ENCODE data around the gene GAREM1.
"Not testable (repeated sequence)": the region's sequence is repeated elsewhere in the genome, so short reads cannot be mapped to it uniquely, and the experiment has no call there.

GAREM1 gene

DNA sequence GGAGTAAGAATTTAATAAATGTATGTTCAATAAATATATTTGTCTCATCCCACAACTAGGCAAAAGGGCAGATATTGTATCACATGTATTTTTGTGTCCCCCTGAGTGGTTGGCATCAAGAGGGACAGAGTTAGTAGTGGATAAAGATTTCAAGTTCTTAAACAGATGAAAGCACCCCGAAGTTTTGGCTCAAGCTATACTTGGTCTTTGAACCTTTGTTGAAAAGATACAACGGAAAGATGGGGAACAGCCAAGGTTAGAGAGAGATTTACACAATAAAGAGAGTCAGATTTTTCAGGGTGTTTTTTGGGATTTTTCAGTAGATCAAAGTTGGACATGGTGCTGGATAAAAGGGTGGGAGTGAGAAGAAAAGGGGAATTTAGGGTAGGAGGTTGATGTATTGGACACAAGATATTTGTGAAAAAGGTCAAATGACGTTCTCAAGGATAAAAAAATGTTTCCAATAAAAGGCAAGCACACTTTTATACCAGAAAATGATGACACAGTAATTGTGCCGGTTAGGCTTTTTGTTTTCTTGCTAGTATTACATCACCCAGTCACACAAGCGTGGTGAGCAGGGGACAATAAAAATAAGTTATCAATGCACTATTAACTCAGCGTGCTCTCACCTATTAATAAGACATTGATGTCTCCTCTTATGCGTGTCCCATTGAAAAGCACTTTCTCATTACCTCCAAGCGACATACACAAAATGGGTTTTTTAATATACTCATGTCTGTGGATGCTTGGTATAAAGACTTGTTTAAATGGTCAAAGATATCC is 221.3 kb downstream of the GAREM1 start:
- DNase-seq, result no peak

DNA sequence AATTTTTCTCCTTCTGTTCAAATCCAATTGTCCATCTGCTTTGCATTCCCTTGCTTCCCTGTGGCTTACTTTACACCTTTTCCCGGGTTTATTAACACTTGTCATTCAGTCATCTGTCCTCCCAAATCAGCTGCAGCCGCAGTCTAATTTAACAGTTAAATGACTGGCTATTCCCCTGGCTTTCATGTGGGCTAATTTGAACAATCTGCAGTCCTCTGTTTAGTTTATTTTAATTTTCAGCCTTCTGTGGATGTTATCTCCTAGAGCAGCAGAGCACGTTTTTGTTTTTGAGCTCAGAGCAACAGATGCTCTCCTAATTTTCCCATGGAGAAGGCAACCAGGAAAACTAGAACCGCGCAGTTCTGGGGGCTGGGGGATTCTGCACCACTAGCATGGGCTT is 225.8 kb downstream of the GAREM1 start:
- DNase-seq, result no peak

DNA sequence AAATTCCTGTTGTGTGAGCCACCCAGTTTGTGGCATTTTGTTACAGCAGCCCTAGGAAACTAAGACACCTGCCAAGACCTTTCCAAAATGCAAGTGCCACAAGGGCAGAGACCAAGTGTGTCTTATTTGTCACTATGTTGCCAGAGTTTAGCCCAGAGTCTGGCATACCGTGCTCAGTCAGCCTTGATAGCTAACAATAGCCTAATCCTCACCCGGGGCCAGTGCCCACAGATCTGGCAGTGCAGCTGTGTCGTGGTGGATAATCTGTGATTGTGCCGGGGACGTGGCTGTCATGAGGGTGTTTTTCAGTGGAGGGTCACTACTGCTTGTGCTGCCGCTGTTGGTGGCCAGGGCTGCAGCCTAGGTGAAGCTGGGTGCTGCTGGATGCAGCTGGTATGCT is 227.3 kb downstream of the GAREM1 start:
- DNase-seq, result no peak

DNA sequence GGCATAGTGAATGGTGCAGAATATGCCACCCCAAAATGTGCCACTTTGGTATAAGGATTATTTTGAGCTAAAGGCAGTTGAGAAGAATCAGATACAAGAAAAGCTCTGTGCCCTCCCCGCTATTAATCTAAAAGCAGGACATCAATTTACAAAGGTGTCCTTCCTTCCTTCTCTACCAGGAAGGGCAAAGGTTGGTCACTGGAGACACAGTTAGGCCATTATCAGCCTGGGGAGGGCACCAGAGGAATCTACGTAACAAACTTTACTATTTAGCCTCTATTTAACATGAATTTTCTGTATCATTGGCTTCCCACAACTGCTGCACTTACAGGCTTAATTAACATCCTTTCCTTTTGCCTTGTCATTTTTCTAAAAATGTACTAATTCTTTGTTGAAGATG is 228.3 kb downstream of the GAREM1 start:
- no peak for DNase-seq

DNA sequence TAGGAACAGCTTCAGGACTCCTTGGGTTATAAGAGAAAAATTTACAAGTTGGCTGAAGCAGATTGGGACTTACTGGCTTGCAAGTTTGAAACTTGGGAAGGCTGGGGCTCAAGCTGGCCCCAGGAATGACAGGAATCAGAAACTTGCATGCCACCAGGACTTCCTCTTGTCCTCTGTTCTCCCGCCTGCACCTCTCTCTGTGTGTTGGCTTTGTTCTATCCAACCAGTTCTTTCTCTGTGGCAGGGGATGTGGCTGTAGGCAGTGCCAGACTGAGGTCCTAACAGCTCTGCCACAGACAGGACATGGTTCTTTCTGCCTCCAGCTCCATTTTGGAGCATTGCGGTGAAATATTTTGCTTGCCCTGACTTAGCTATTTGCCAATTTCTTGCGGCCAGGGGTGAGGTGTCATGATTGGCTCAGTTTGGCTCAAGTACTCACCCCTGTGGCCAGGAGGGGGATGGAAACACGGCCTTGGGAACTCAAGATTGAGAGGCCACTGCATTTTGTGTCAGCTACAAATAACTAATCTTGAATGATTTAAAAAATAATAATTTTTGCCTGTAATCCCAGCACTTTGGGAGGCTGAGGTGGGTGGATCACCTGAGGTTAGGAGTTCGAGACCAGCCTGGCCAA is 231.9 kb downstream of the GAREM1 start:
- no peak for DNase-seq

DNA sequence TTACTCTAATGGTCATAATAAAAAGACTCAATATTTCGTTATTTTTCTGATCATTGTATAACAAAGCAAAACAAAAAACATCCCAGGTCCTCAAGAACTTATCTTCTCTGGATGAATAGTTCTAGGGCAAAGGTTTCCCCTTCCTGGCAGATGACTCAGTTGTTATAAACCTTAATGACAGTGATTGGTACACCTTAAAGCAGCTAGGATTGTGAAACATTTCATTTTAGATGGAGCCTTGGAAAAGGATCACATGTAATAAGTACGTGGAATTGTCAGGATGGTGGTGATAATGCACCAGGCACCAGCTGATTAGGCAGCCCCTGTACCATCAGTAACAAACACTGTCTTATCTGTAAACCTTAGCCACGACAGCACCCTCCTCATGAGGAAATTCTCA is 233.6 kb downstream of the GAREM1 start:
- DNase-seq, result no peak

DNA sequence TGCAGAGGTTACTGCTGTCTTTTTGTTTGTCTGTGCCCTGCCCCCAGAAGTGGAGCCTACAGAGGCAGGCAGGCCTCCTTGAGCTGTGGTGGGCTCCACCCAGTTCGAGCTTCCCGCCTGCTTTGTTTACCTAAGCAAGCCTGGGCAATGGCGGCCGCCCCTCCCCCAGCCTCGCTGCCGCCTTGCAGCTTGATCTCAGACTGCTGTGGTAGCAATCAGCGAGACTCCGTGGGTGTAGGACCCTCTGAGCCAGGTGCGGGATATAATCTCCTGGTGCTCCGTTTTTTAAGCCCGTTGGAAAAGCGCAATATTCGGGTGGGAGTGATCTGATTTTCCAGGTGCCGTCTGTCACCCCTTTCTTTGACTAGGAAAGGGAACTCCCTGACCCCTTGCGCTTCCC is 237.3 kb downstream of the GAREM1 start:
- not testable (repeated sequence) for DNase-seq

DNA sequence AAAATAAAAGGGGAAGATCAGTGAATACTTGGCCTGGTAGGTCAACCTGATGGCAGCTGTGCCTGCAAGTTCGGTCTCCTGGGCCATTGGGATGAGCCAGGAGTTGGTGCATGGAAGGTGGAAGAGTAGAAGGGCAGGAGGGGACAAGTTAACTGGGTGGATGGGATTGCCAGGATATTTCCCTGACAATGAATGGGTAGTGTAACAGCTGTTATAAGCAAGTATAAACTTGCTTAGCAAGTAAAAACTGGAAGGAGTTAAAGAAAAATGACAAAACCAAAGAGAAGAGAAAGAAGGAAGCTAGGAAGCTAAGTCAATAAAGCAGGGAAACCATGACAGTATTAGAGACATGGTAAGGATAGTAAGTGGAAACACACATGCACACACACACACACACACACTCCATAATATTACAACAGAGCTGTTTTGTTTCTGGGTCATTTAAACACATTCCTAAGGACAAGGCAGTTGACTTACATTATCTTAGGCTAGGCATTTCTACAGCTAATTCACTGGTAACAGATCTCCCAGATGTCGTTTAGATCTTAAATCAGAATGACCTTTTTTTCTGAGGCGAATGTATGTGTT is 251.2 kb downstream of the GAREM1 start:
- DNase-seq, result no peak

DNA sequence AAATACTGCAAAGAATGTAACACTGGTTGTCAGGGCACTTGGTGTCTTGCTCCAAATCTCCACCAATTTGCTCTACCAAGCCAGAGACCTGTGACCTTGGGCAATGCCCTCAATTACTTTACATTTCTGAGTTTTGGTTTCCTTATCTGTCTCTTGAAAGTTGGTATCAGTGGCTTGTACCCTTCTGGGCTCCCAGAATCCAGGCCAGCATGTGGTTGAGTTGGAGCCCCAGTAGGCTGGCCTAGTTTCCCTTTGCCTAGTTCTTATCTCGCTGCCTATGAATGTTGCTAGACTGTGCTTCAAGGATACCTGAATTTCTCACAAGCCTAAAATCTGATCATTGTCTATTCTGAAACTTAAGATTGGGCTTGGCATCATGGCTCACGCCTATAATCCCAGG is 254.3 kb downstream of the GAREM1 start:
- no peak for DNase-seq

DNA sequence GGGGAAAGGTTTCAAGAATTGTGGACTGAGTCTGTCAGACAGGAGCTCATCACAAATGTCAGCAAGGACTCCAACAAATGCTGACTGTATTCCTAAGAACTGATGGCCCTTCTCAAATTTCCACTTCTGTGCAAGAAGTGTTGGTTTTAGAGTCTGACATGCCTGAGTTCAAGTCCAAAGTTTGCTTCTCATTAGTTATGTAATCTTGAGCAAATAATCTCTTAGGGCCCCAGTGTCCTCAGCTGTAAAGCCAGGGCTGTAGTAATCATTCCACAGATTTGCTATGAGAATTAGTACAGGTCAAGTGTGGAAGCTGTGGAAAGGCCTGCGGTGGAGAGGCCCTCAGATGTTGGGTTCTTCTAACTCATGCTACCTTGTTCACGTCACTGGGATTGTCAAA is 257.0 kb downstream of the GAREM1 start:
- no peak for DNase-seq

Data from bone marrow (tissue), 2 donors.